Stimulated activated naive CD8-positive, alpha-beta T cell treated with anti-CD3 and anti-CD28 coated beads, Interleukin-15, Interleukin-2, amounts not matched to agents 100 U/mL and 50 U/mL, for 24 hours (primary cell): ENCODE data around the gene NSF.

ENCODE experiments used
- ATAC-seq: fragments of 150-1000 bp; cut with Tn5 transposase; one replicate; pipeline ENCODE4 v1.10.0; 2021
- DNase-seq: peaks from one replicate; pipeline ENCODE4 v3.0.0; 2021

NSF gene

DNA sequence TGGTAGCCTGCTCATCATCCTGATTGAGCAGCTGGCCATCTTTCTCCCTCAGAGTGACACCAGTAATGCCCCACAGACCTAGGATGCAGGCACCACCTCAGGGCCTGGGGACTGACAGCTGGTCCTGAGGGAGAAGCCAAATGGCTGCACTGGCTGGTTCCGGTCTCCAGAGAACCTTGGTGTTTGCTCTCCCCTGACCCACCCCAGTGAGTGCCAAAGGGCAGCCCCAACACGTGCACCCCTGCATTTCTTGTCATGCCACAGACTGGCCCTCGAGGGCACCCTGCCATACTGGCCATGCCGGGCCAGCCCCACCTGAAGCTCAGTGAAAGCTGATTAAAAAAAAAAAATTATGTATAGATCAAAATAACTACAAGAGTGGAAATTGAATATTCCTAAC lies 127.5 kb downstream of the NSF start:
- ATAC-seq (no peak), DNase-seq (no peak)

GRCh38 chr17:46719891-46720290 lies 129.4 kb downstream of the NSF start:
- no peak for ATAC-seq

GRCh38 chr17:46720408-46720807 lies 129.9 kb downstream of the NSF start:
- ATAC-seq (no peak), DNase-seq (no peak)

More at GRCh38 chr17:46719891-46720290, 129.4 kb downstream of the NSF start:
- no peak for DNase-seq

DNA sequence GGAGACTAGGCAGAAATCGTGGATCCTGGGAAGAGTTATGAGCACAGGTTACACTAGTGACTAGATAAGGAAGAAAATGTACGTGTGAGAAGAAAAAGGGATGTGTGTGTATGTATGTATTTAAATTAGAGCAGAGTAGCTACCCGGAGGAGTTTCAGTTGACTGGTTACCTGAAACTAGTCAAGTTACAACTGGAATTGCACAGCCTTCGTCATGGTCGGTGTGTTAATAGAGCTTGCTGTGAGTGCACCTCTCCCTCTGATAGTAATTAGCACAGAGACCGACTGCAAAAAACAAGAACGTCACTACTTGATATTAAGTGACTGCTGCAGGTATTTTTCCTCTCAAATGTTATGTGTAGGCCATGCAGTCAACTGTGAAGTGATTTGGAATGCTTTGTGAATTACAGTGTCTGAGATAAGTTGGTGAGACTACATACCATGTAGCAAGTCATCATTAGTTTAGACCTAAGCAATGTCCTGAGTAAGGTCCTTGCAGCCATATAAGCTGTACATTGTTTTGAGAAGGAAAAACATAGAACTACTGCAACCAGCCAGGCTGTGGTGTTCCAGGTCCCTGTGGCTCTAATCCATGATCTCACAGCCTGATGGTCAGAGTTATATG lies 132.3 kb downstream of the NSF start:
- ATAC-seq = no peak
- DNase-seq = no peak

- no peak for ATAC-seq
- DNase-seq = no peak
These were observed 135.7 kb downstream of the NSF start for GRCh38 chr17:46726206-46726605.

GRCh38 chr17:46727572-46728348 lies 137.3 kb downstream of the NSF start:
- DNase-seq (no peak), ATAC-seq (no peak)

DNA sequence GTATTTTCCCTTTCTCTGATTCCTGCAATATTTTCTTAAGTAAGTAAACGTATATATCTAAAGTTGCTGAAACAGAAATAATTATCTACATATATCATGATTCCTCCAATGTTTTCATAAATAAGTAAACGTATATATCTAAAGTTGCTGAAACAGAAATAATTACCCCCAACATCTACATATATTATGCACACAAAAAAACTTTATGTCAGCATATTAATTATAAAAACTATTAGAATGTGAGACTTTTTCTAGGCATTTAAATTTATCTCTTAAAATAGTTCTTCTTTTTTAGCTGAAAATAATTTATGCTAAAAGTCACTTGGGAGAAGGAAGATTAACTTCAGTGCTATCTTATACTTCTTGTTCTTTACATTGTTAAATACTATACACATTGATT lies 139.6 kb downstream of the NSF start:
- DNase-seq (no peak), ATAC-seq (no peak)

GRCh38 chr17:46730679-46731078 lies 140.2 kb downstream of the NSF start:
- no peak for ATAC-seq
- DNase-seq = no peak

GRCh38 chr17:46732160-46732559 lies 141.7 kb downstream of the NSF start:
- ATAC-seq = no peak
- DNase-seq = no peak

- ATAC-seq = no peak
- DNase-seq = no peak
These were observed 142.4 kb downstream of the NSF start for GRCh38 chr17:46732754-46733398.

DNA sequence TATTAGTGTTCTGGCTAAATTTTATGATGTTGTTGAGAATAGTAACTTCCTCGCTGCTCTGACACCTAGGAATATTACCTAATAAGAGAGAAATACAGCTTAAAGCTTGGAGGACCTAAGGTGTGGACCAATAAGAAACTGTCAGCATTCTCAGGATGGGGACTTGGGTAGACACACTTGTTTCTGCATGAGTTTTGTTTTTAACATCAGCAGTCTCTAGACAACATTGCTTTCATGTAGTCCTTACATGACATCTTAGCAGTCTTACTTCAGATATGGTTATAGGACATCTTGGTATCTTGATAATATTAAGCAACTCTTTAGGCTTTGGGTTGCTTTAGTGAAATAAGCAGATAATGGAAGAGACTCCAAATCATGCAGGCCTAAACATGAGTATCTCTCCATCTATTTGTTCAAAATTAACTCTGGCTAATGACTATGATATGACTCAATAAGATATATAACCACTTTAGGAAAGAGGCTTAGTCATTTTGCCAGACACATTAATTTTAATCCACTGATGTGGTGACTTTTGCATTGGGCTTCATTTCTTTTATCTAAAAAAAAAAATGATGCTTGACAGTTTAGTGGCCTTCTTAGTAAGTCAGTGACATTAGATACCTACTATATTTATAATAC lies 143.5 kb downstream of the NSF start:
- no peak for ATAC-seq
- DNase-seq = no peak

GRCh38 chr17:46736100-46736499 lies 145.6 kb downstream of the NSF start:
- ATAC-seq (no peak), DNase-seq (no peak)

DNA sequence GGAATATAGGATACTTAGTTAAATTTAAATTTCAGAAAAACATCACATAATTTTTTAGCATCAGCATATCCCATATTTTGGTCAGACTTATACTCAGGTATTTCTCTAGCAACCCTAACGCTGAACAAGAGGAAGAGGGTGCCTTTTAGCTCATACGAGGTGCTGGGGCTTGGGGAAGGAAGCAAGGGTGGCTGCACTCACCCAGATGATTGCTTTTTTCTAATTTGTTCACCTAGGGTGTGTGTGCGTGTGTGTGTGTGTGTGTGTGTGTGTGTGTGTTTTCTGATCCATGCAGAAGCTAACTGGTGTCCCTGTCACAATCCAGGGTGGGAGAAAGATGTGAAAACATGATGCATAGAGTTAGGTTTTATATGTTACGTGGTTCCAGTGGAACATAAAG lies 146.9 kb downstream of the NSF start:
- ATAC-seq (no peak), DNase-seq (no peak)

GRCh38 chr17:46738544-46738943 lies 148.1 kb downstream of the NSF start:
- DNase-seq = no peak
- no peak for ATAC-seq

DNA sequence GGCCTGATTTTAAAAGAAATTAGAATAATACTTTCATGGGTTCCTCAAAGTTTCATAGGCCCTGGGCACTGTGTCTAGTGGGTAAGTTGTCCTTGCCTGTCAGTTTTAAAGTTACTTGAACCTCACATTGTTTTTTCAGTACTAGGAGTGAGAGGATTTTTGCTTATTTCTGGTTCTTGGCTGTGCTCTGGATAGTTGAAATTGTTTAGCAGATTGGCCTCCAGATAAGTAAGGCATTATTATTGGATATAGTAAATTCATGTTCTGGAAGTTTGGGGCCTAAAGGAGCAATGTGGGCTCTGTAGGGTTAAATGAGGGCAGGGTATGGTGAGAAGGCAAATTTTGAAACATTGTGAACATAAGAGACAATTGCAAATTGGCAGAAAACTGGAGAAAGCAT lies 149.5 kb downstream of the NSF start:
- no peak for ATAC-seq
- DNase-seq = no peak

DNA sequence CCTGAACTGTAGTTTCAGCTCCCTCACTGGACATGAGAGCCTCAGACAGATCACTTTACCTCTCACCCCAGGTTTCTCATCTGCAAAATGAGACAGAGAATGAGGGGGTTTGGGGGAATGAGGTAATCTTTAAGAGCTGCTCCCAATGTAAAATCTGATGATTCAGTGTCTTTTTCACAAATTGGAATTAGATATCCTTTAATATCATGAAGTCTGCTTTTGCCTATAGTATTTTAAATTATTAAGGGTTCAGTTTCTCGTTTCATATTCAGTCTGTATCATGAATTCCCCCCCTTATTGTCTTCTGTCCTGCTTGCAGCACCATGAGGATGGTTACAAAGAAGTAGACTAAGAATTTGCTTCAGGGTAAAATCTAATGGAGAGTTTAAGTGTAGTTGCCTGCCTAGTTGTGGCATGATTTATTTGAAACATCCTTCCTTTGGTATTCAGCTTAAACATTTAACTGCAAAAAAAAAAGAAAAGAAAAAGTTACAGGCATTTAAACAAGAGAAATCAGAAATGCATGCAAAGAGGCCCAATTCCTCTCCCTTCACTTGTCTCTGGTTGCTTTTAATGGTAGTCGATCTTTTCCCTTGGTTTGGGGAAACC lies 150.8 kb downstream of the NSF start:
- no peak for ATAC-seq
- DNase-seq = no peak

DNA sequence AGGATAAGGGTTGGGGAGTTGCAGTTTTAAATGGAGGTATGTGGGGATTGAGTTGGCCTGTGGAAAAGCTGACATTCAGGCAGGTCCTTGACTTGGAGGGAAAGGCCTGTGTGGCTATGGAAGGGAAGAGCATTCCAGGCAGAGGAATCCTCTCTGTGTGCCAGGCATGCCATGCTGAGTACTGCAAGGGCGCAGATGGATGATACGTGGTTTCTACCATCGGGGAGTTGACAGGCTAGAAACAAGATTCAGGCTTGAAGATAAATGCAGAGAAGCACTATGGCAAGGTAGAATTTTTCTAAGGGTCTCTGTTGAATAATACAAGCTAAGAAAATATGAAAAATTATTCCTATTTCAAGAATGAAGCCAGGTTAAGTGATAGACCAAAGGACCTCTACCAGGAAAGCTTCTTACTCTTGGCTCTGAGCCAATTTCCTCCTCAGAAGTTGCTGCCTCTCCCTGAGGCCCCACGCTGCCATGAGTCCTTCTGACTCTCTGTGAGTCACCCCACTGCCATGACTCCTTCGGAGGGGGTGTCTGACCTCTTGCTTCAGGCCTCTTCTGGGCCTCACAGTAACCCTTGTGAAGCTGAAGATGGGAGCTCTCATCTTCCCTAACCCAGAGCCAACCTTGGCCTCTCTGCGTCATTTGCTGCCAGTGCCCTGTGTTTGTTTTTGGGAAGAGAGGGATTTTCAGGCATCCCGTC lies 152.2 kb downstream of the NSF start:
- DNase-seq (no peak), ATAC-seq (no peak)

DNA sequence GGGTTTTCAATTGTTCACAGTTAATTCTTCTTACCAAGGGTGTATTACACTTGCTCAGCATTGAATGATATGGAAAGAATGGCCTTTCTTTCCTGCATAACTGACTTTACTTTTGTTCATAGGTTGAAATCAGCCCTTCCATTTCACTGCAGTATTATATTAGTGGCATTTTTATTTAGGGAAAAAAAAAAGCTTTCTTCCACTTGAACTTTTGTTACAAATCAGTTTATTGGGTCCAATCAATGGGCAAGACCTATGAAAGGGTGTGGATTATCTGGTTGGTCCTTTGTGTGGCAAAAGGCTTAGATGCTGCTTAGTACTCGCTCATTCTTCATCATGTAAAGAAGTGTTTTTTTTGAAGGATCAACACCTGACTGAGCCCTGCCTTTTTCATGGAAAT lies 154.0 kb downstream of the NSF start:
- no peak for ATAC-seq
- no peak for DNase-seq

DNA sequence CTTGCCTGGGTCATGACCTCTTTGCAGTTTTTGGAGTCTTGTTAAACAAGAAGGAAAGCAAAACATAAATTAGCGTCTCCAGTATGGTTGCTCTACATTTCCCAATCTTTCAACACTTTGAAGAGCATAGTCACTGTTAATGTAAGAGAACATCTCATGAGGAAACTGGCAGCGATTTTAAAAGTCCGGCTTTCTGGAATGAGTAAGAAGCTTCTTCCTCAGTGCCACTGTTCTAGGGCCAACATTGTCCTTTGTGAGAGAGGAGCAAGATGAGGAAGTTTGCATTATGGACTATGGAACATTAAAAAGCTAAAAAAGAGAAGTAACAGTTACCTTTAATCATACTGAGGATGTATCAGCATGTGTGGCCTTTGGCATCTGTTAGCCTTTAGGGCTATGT lies 154.9 kb downstream of the NSF start:
- no peak for ATAC-seq
- no peak for DNase-seq

- DNase-seq (no peak), ATAC-seq (no peak)
These were observed 161.0 kb downstream of the NSF start for GRCh38 chr17:46751425-46751824.

DNA sequence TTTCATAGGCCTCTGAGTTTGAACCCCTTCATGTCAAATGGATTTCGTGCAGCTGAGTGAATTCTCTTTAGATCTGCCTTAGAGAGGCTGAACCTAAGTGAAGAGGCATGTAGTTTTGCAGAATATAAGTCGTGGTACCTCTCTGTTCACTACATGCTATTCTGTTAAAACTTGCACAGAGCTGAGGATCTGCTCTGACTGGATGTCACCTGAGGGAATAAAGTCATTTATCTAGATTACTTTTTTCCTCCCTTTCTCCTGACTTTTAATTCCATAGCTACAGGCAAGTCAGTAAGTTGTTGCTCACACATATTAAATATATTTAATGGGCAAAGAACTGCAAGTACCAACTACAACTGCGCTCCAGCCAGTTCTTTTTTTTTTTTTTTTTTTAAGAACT lies 163.3 kb downstream of the NSF start:
- DNase-seq (no peak), ATAC-seq (no peak)
